H1 (cell line): ENCODE results near the gene SGCG. TPM values are rescaled to one million over a fixed set of nuclear protein-coding genes. Genes with fewer than 3 reads are reported as not detected.

Experiments
- CHD1 ChIP-seq: IDR thresholded peaks from 2 replicates; pipeline ENCODE4 v1.6.1; 2012; ENCODE audit warnings: low read depth, low read length, improper control_type of control experiment
- FOSL1 ChIP-seq: IDR thresholded peaks from 2 replicates; pipeline ENCODE4 v1.6.1; 2011; ENCODE audit warnings: mild to moderate bottlenecking, low read depth, low read length, moderate library complexity; ENCODE audit not compliant: insufficient read depth
- GTF2F1 ChIP-seq: IDR thresholded peaks from 2 replicates; pipeline ENCODE4 v1.6.1; 2012; ENCODE audit warnings: low read depth, low read length, improper control_type of control experiment, borderline replicate concordance
- HDAC2 ChIP-seq, 2 experiments: fragments of 300-600 bp in 1 of 2; sonication (generic) in 1 of 2; IDR thresholded peaks; 2 replicates each; pipeline ENCODE4 v1.6.1; 2011 to 2012; ENCODE audit warnings: low read depth in 2 of 2, low read length in 2 of 2, mild to moderate bottlenecking in 2 of 2, moderate library complexity in 2 of 2, borderline replicate concordance in 1 of 2, inconsistent platforms in 1 of 2
- KDM5A ChIP-seq: fragments of 200-600 bp; IDR thresholded peaks from 2 replicates; pipeline ENCODE4 v1.7.1; 2012; ENCODE audit warnings: mild to moderate bottlenecking, low read length, inconsistent platforms, mixed read lengths
- RNF2 ChIP-seq: fragments of 200-900, 300-1000 bp; sonication (generic); IDR thresholded peaks from 2 replicates; pipeline ENCODE4 v1.7.1; 2016; ENCODE audit warnings: borderline replicate concordance, low read depth, mild to moderate bottlenecking, antibody characterized with exemption, low read length; ENCODE audit not compliant: poor library complexity, severe bottlenecking; ENCODE audit errors: missing control alignments
- SP2 ChIP-seq: IDR thresholded peaks from 2 replicates; pipeline ENCODE4 v1.6.1; 2012; ENCODE audit warnings: mild to moderate bottlenecking, low read length, inconsistent platforms
- TBP ChIP-seq: IDR thresholded peaks from 2 replicates; pipeline ENCODE4 v1.6.1; 2011; ENCODE audit warnings: low read depth, low read length, improper control_type of control experiment
- polyA plus RNA-seq, 7 experiments: library from polyadenylated mRNA; depleted of rRNA in 3 of 7; stranded (reverse) in 5 of 7; unstranded in 2 of 7; fragments of >200 nt in 5 of 7; fragments of 200-250 nt in 2 of 7; gene quantifications; 1 replicate in 5 of 7; 2 replicates in 1 of 7; 4 replicates in 1 of 7; pipeline versions ENCODE4 v1.2.1 to v1.2.3, GENCODE V29; 2011 to 2013; ENCODE audit warnings: missing spikeins in 2 of 7, mixed read lengths in 2 of 7
- total RNA-seq: library from RNA; stranded (reverse); fragmentation: NEBNext Ultra II Directional; extraction: Animal tissue kit (Norgen Biotek cat#: 25700); gene quantifications from 2 replicates; pipeline ENCODE4 v1.2.1, GENCODE V29; 2021

SGCG gene
- total and polyA plus RNA-seq, 2 of the 8 experiments (the other 6 are each of a cell fraction or from before 2014, with no cell fraction given), result 0.05 TPM; not detected in 1

DNA sequence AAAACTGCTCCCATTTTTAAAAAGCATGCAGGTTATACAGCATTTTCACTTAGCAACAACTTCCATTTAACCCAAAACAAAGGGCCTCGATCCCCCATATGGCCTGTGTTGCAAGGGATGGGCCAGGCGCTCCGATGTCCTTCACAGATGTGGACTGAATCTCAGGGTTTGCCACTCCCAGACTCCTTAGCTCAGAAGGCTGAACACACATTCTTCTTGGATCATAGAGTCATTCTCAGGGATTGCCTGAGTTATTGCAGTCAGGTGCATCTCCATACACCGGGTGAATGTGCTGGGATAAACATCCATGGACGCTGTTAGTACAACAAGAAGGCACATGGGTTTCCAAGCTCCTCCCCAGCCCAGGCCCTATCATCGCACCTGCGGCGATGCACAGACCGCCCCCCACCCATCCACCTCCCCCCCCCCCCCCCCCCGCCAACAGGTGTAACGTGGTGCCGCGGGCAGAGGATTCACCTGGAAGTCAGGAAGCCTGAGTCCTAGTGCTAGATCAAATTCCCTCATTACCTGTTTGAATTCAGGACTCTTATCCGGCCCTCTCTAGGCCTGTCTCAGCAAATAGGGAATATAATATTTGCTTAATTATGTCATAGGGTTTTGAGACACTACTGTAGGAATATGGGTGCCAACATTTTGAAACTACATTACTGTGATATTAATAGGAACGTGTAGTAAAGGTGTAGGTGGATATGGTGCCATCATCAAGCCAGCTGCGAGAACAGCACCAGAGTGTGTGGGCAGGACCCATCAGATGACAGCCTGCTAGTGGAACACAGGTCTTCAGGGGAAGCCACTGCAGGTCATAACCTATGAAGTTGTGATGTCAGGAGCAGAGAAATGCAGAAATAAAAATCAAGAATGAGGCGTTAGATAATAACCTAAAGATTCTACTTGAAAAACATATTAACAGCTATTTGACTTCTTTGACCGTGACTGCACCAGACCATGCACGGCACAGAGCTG lies 141.9 kb downstream of the SGCG start (continued):
- no peak for TF ChIP-seq FOSL1
- no peak for TF ChIP-seq TBP
- no peak for TF ChIP-seq RNF2
- TF ChIP-seq CHD1, result no peak
- no peak for TF ChIP-seq KDM5A
- TF ChIP-seq GTF2F1, result no peak
- TF ChIP-seq SP2, result no peak
- TF ChIP-seq HDAC2 (IDR thresholded peaks at IDR 0.05; ENCODE audit: borderline replicate concordance in 1 of 2, low read depth in 2 of 2, low read length in 2 of 2), result no peak
